ENCODE results near the gene NTM.

DNA sequence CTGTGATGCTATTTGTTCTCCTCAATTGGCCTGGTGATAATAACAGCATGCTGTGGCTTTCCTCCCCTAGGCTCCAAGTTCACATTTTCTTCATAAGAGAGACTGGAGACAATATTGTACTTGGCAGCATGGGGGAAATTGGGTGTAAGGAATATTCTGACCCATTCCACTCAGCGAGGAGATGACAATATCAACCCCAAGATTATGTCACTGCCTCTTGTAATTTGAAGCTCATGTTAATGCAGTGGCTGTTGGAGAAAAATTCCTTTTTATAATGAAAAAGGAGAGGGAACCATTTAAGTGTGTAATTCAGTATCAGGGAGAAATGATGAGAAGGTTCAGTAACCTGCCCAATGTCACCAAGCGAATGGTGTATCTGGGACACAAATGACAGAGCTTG, 665.8 kb downstream of the NTM start:
- TF ChIP-seq, protein P1, sequence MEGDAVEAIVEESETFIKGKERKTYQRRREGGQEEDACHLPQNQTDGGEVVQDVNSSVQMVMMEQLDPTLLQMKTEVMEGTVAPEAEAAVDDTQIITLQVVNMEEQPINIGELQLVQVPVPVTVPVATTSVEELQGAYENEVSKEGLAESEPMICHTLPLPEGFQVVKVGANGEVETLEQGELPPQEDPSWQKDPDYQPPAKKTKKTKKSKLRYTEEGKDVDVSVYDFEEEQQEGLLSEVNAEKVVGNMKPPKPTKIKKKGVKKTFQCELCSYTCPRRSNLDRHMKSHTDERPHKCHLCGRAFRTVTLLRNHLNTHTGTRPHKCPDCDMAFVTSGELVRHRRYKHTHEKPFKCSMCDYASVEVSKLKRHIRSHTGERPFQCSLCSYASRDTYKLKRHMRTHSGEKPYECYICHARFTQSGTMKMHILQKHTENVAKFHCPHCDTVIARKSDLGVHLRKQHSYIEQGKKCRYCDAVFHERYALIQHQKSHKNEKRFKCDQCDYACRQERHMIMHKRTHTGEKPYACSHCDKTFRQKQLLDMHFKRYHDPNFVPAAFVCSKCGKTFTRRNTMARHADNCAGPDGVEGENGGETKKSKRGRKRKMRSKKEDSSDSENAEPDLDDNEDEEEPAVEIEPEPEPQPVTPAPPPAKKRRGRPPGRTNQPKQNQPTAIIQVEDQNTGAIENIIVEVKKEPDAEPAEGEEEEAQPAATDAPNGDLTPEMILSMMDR (IDR thresholded peaks at IDR 0.05), result no peak
- no peak for TF ChIP-seq POLR2A (IDR thresholded peaks at IDR 0.05)

Measured in breast epithelium (tissue), 3 donors.